K562 (cell line): ENCODE data around the gene COX10. TPM values are rescaled to one million over a fixed set of nuclear protein-coding genes. Genes with fewer than 3 reads are reported as not detected.

ENCODE experiments used
- ATAC-seq: fragments of 200-7000 bp; cut with Tn5 transposase; 3 replicates; pipeline ENCODE4 v1.9.1; 2020; ENCODE audit warnings: moderate library complexity
- BruUV-seq: library from RNA; stranded (reverse); fragments of 400-500 nt; replicated peaks from 2 replicates; lab custom pipeline; 2021; lab: Mats Ljungman, UMichigan
- CTCF ChIA-PET: fragments of 300-600 bp; formaldehyde crosslinking; extraction: SDS; loops from one replicate; lab custom pipeline; 2021; ENCODE audit warnings: low intra/inter-chr PET ratio; lab: Yijun Ruan, JAX
- POLR2A ChIA-PET: fragments of 300-600, 350-650 bp; sonication (Branson Sonifier 250); formaldehyde crosslinking; extraction: SDS; loops from one replicate; lab custom pipeline; 2021; ENCODE audit warnings: antibody characterized with exemption, inconsistent platforms; lab: Yijun Ruan, JAX
- DNase-seq, 4 experiments: peaks; one replicate each; pipeline versions ENCODE4 v3.0.0 to v3.0.0-alpha.2; 2011 to 2018; ENCODE audit warnings: low spot score in 3 of 4, mixed read lengths in 3 of 4; ENCODE audit errors: extremely low read depth in 1 of 4
- FAIRE-seq: peaks from 2 replicates; lab custom pipeline; 2011; peaks lifted over from hg19 to GRCh38; lab: Jason Lieb, UNC
- H2AFZ ChIP-seq: 2 replicates; pipeline ENCODE4 v1.6.0; 2011; ENCODE audit warnings: low read depth, low read length, control low read depth, inconsistent platforms
- H3K27ac ChIP-seq: fragments of 200-600 bp; 3 replicates; pipeline ENCODE4 v1.8.0; 2011; ENCODE audit warnings: low read depth, mild to moderate bottlenecking, control low read depth, inconsistent platforms, low read length, moderate library complexity, mixed read lengths; ENCODE audit errors: extremely low read depth
- H3K27me3 ChIP-seq, 2 experiments: fragments of 300-600 bp in 1 of 2; 2 replicates in 1 of 2; 3 replicates in 1 of 2; pipeline versions ENCODE4 v1.6.0 to v1.8.0; 2011; ENCODE audit warnings: inconsistent platforms in 2 of 2, low read length in 2 of 2, mild to moderate bottlenecking in 1 of 2, mixed read lengths in 1 of 2, moderate library complexity in 1 of 2; ENCODE audit not compliant: control insufficient read depth in 2 of 2, insufficient read depth in 2 of 2
- H3K36me3 ChIP-seq: fragments of 300-600 bp; 3 replicates; pipeline ENCODE4 v1.8.0; 2011; ENCODE audit warnings: mild to moderate bottlenecking, low read length, inconsistent platforms; ENCODE audit not compliant: control insufficient read depth, insufficient read depth
- H3K4me1 ChIP-seq, 2 experiments: fragments of 200-600 bp in 1 of 2; replicated peaks in 1 of 2; 2 replicates in 1 of 2; 3 replicates in 1 of 2; pipeline versions ENCODE4 v1.5.1 to v1.8.0; 2011; ENCODE audit warnings: inconsistent platforms in 2 of 2, low read length in 2 of 2, mild to moderate bottlenecking in 1 of 2, mixed read lengths in 1 of 2, moderate library complexity in 1 of 2; ENCODE audit not compliant: control insufficient read depth in 2 of 2, insufficient read depth in 2 of 2
- H3K4me2 ChIP-seq: 2 replicates; pipeline ENCODE4 v1.6.1; 2011; ENCODE audit warnings: low read length, control low read depth, inconsistent platforms, mixed read lengths; ENCODE audit not compliant: insufficient read depth
- H3K4me3 ChIP-seq: fragments of 200-600 bp; sonication (generic), shearing (Covaris generic); 2 replicates; pipeline ENCODE4 v1.5.1; 2016; ENCODE audit warnings: control low read depth, inconsistent platforms
- H3K79me2 ChIP-seq: fragments of 200-600 bp; 3 replicates; pipeline ENCODE4 v1.8.0; 2011; ENCODE audit warnings: low read length, inconsistent platforms; ENCODE audit not compliant: control insufficient read depth, insufficient read depth
- H3K9ac ChIP-seq, 2 experiments: 2 replicates each; pipeline versions ENCODE4 v1.6.0 to v1.6.1; 2011; ENCODE audit warnings: low read depth in 2 of 2, low read length in 2 of 2, control low read depth in 1 of 2, inconsistent platforms in 1 of 2, mild to moderate bottlenecking in 1 of 2, mixed read lengths in 1 of 2; ENCODE audit not compliant: insufficient read depth in 1 of 2
- H3K9me1 ChIP-seq: one replicate; pipeline ENCODE4 v1.6.0; 2011; ENCODE audit warnings: inconsistent platforms, mild to moderate bottlenecking, low read length, moderate library complexity; ENCODE audit not compliant: control insufficient read depth, insufficient read depth
- H3K9me3 ChIP-seq: replicated peaks from 2 replicates; pipeline ENCODE4 v1.5.1; 2011; ENCODE audit warnings: low read depth, low read length, inconsistent platforms; ENCODE audit not compliant: control insufficient read depth, insufficient read depth
- H4K20me1 ChIP-seq: replicated peaks from 2 replicates; pipeline ENCODE4 v1.6.1; 2011; ENCODE audit warnings: low read length, inconsistent platforms, mixed read lengths; ENCODE audit not compliant: control insufficient read depth, insufficient read depth
- BACH1 ChIP-seq: fragments of 200-800 bp; sonication (Bioruptor generic); IDR thresholded peaks from 2 replicates; pipeline ENCODE4 v1.6.1; 2016; ENCODE audit warnings: missing genetic modification characterization, missing compliant biosample characterization
- CEBPB ChIP-seq: fragments of 450-650 bp; IDR thresholded peaks from 2 replicates; pipeline ENCODE4 v1.6.1; 2016; ENCODE audit warnings: missing genetic modification characterization, missing compliant biosample characterization
- ERF ChIP-seq: fragments of 450-650 bp; formaldehyde crosslinking; IDR thresholded peaks from 2 replicates; pipeline ENCODE4 v1.4.0; 2020; ENCODE audit warnings: mild to moderate bottlenecking, mixed read lengths
- HMG20A ChIP-seq: fragments of 450-650 bp; formaldehyde crosslinking; conservative IDR thresholded peaks from 2 replicates; pipeline ENCODE4 v1.4.0; 2020; ENCODE audit warnings: mild to moderate bottlenecking, mixed read lengths
- POLR2G ChIP-seq: fragments of 200-400 bp; formaldehyde crosslinking; IDR thresholded peaks from 2 replicates; pipeline ENCODE4 v1.6.1; 2017; ENCODE audit warnings: low read depth, mild to moderate bottlenecking, antibody characterized with exemption, low read length, moderate library complexity
- TAF15 ChIP-seq: fragments of 200-400 bp; formaldehyde crosslinking; IDR thresholded peaks from 2 replicates; pipeline ENCODE4 v1.6.1; 2017; ENCODE audit warnings: mild to moderate bottlenecking, low read depth, low read length, moderate library complexity
- TRIM24 ChIP-seq, 2 experiments: fragments of 450-650 bp; IDR thresholded peaks; 2 replicates each; pipeline ENCODE4 v1.6.1; 2016
- XRCC5 ChIP-seq: fragments of 200-400 bp; formaldehyde crosslinking; IDR thresholded peaks from 2 replicates; pipeline ENCODE4 v1.6.1; 2017; ENCODE audit warnings: low read depth, mild to moderate bottlenecking, low read length
- WGBS: fragments of 100-300 bp; shearing (Covaris generic); methylation state at CpG from one replicate; pipeline ENCODE4 v1.1.6; 2016; ENCODE audit warnings: low coverage, mixed read lengths; ENCODE audit not compliant: insufficient coverage; ENCODE audit errors: missing lambda C conversion rate; 5-methylcytosine and 5-hydroxymethylcytosine counted together
- in situ Hi-C: fragments of 300-500 bp; cut with MboI; formaldehyde crosslinking; loops from 4 replicates; pipeline ENCODE4 v1.15.0; 2018; ENCODE audit warnings: inconsistent platforms, mixed read lengths
- intact Hi-C: fragments of 100-400 bp; cut with micrococcal nuclease; formaldehyde crosslinking; loops from 2 replicates; pipeline ENCODE4 v1.14.2; 2022
- polyA plus RNA-seq, 8 experiments: library from polyadenylated mRNA; depleted of rRNA in 4 of 8; stranded (reverse) in 5 of 8; unstranded in 3 of 8; fragments of >200 nt; fragmentation: Nextera tagmentation in 2 of 8; fragmentation: Illumina TruSeq in 1 of 8; extraction: Ambion mirVana in 2 of 8; extraction: Trizol in 1 of 8; gene quantifications; 2 replicates each; pipeline versions ENCODE4 v1.2.1 to v1.2.3, GENCODE V29; 2011 to 2014; ENCODE audit warnings: inconsistent platforms in 1 of 8, missing spikeins in 1 of 8
- total RNA-seq, 7 experiments: library from RNA; depleted of rRNA in 6 of 7; stranded (reverse); fragments of >200 nt in 6 of 7; fragmentation: Illumina TruSeq in 2 of 7; extraction: Trizol in 2 of 7; gene quantifications; 2 replicates each; pipeline versions ENCODE4 v1.2.1 to v1.2.3, GENCODE V29; 2011 to 2021; ENCODE audit warnings: low replicate concordance in 1 of 7
- TF ChIP-seq, protein P1 (sequence below), 2 experiments: fragments of 450-650 bp; formaldehyde crosslinking in 1 of 2; IDR thresholded peaks; 2 replicates each; pipeline versions ENCODE4 v1.4.0 to v1.6.1; 2014 to 2020; ENCODE audit warnings: mild to moderate bottlenecking in 2 of 2, borderline replicate concordance in 1 of 2, low read depth in 1 of 2
- TF ChIP-seq, protein P2 (sequence below), 3 experiments: IDR thresholded peaks in 2 of 3; conservative IDR thresholded peaks in 1 of 3; 2 replicates each; pipeline ENCODE4 v1.5.1; 2011 to 2012; ENCODE audit warnings: low read length in 3 of 3, mild to moderate bottlenecking in 3 of 3, control low read depth in 2 of 3, improper control_type of control experiment in 1 of 3, inconsistent platforms in 1 of 3, low read depth in 1 of 3, mixed read lengths in 1 of 3, moderate library complexity in 1 of 3; ENCODE audit not compliant: insufficient read depth in 2 of 3
- TF ChIP-seq, protein P3 (sequence below): fragments of 450-650 bp; formaldehyde crosslinking; IDR thresholded peaks from 2 replicates; pipeline ENCODE4 v1.4.0; 2020; ENCODE audit warnings: mild to moderate bottlenecking, moderate library complexity

COX10 gene
- total and polyA plus RNA-seq, 9 of the 15 experiments (the other 6 are each of a cell fraction or from before 2014, with no cell fraction given), result 10.3 to 26.4 (median 17.8) TPM

DNA sequence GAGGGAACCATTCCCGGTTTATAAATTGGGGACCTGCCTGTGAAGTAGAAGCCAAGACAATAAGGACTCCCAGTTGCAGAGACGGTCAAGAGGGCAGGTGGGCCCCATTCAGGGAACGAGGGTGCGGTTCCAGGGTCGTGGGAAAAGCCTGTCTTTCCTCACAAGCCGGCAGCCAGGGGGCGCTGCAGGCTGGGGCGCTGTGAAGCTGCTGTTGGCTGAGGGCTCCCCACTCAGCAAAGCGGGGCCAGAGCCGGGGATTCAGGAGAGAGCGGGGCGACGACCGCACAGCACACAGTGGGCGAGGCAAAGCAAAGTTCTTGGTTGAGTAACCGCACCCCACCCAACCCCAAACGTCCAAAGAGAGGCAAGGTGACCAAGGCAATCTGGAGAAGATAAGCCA, 142.5 kb downstream of the COX10 start:
- Histone ChIP-seq H4K20me1 (no peaks in the 10 kb centered on the region), H3K4me1 (peaks cover 0 to 13% of the 10 kb centered on the region in 2 experiments; a peak in 3 of 5 replicates), H3K9me3 (0 out of 2 replicates have a peak, but pooled peaks cover 2% of the 10 kb centered on the region), H3K4me2 (no peak overlapping the region), H3K9ac (no peak overlapping the region), H3K27me3 (no peaks in the 10 kb centered on the region), H3K27ac (no peak overlapping the region), H3K79me2 (no peaks in the 10 kb centered on the region), H3K36me3 (peaks cover 6% of the 10 kb centered on the region; the same call in 1 of the 3 replicates), H2AFZ (no peak overlapping the region), H3K4me3 (no peak overlapping the region), H3K9me1 (no peaks in the 10 kb centered on the region)
- no TSS peak for BruUV-seq
- ChIA-PET POLR2A (no interaction called here), CTCF (no interaction called here)
- DNase-seq, result peak in 3 of 4 experiments; percentile 15 to 22 (median 17)
- intact Hi-C loops (no loop called here), in situ Hi-C loops (no loop called here)
- ATAC-seq, result no peak; the same call in 1 of the 3 replicates
- 87% methylated on average over 9 of the region's 17 CpGs for WGBS
- no peak for FAIRE-seq
- TF ChIP-seq ERF (CRISPR knock-in tag) (no peak), POLR2G (peak; percentile 48), XRCC5 (no peak), TAF15 (no peak), BACH1 (no peak), CEBPB (tag) (no peak), TRIM24 (IDR thresholded peaks at IDR 0.05) (peak in 1 of 2 experiments; percentile 17; a peak in 2 of 4 replicates), HMG20A (CRISPR knock-in tag) (no peak)
- TF ChIP-seq, protein P1, sequence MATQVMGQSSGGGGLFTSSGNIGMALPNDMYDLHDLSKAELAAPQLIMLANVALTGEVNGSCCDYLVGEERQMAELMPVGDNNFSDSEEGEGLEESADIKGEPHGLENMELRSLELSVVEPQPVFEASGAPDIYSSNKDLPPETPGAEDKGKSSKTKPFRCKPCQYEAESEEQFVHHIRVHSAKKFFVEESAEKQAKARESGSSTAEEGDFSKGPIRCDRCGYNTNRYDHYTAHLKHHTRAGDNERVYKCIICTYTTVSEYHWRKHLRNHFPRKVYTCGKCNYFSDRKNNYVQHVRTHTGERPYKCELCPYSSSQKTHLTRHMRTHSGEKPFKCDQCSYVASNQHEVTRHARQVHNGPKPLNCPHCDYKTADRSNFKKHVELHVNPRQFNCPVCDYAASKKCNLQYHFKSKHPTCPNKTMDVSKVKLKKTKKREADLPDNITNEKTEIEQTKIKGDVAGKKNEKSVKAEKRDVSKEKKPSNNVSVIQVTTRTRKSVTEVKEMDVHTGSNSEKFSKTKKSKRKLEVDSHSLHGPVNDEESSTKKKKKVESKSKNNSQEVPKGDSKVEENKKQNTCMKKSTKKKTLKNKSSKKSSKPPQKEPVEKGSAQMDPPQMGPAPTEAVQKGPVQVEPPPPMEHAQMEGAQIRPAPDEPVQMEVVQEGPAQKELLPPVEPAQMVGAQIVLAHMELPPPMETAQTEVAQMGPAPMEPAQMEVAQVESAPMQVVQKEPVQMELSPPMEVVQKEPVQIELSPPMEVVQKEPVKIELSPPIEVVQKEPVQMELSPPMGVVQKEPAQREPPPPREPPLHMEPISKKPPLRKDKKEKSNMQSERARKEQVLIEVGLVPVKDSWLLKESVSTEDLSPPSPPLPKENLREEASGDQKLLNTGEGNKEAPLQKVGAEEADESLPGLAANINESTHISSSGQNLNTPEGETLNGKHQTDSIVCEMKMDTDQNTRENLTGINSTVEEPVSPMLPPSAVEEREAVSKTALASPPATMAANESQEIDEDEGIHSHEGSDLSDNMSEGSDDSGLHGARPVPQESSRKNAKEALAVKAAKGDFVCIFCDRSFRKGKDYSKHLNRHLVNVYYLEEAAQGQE (IDR thresholded peaks at IDR 0.05; ENCODE audit: borderline replicate concordance), result 0 out of 2 replicates have a peak, but pooled peaks have one; percentile 10
- TF ChIP-seq, protein P1 (CRISPR knock-in tag; IDR thresholded peaks at IDR 0.05; ENCODE audit: low read depth), result no peak
- TF ChIP-seq, protein P2, sequence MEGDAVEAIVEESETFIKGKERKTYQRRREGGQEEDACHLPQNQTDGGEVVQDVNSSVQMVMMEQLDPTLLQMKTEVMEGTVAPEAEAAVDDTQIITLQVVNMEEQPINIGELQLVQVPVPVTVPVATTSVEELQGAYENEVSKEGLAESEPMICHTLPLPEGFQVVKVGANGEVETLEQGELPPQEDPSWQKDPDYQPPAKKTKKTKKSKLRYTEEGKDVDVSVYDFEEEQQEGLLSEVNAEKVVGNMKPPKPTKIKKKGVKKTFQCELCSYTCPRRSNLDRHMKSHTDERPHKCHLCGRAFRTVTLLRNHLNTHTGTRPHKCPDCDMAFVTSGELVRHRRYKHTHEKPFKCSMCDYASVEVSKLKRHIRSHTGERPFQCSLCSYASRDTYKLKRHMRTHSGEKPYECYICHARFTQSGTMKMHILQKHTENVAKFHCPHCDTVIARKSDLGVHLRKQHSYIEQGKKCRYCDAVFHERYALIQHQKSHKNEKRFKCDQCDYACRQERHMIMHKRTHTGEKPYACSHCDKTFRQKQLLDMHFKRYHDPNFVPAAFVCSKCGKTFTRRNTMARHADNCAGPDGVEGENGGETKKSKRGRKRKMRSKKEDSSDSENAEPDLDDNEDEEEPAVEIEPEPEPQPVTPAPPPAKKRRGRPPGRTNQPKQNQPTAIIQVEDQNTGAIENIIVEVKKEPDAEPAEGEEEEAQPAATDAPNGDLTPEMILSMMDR (IDR thresholded peaks at IDR 0.05 in 2 of 3, conservative IDR thresholded peaks at IDR 0.05 in 1 of 3; ENCODE audit: insufficient read depth in 2 of 3, low read depth in 1 of 3, low read length in 3 of 3), result peak; percentile 9 to 31 (median 12); a peak in 2 of 6 replicates
- TF ChIP-seq, protein P3, sequence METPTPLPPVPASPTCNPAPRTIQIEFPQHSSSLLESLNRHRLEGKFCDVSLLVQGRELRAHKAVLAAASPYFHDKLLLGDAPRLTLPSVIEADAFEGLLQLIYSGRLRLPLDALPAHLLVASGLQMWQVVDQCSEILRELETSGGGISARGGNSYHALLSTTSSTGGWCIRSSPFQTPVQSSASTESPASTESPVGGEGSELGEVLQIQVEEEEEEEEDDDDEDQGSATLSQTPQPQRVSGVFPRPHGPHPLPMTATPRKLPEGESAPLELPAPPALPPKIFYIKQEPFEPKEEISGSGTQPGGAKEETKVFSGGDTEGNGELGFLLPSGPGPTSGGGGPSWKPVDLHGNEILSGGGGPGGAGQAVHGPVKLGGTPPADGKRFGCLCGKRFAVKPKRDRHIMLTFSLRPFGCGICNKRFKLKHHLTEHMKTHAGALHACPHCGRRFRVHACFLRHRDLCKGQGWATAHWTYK (CRISPR knock-in tag), result no peak
